ENCODE measurements around the gene ALG9. TPM values are rescaled to one million over a fixed set of nuclear protein-coding genes. Genes with fewer than 3 reads are reported as not detected.

The ALG9 gene
- total and polyA plus RNA-seq, 2 of the 4 experiments (the other 2 are of a cell fraction): 20.7 to 35.7 TPM

DNA sequence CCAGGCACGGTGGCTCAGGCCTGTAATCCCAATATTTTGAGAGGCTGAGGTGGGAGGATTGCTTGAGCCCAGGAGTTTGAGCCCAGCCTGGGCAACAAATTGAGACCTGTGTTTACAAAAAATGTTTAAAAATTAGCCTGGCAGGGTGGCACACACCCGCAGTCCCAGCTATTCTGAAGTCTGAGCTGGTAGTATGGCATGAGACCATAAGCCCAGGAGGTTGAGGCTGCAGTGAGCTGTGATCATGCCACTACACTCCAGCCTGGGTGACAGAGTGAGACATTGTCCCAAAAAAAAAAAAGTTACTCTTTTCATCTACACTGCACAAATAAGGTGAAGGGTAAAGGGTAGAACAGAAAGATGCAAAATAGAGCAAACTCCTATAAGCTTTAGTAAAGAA is 82.9 kb downstream of the ALG9 start:
- no TSS peak for BruUV-seq (replicated peaks)
- H3K56ac ChIP-seq (ENCODE audit: extremely low read depth, insufficient read depth, low read length): no peak overlapping the region

More for the DNA sequence above, 82.9 kb downstream of the ALG9 start:
- dilution Hi-C loops (cut with HindIII; ENCODE audit: low sequenced_read_pairs, unreplicated experiment) (no loop called here), in situ Hi-C loops (cut with MboI; ENCODE audit: low sequenced_read_pairs) (no loop called here), intact Hi-C loops (cut with micrococcal nuclease) (no loop called here)
- ChIA-PET POLR2A (ENCODE audit: unreplicated experiment) (no interaction called here), CTCF (interaction anchor here (0.6 kb wide), 1 partner anchor 20 kb away, joined by 5 read pairs; no protein-coding TSS in a partner anchor)
- Histone ChIP-seq H3K14ac (replicated peaks; ENCODE audit: low read depth, low read length) (no peak overlapping the region), H2BK5ac (ENCODE audit: low read depth, low read length, poor library complexity, severe bottlenecking) (no peak overlapping the region), H3K4me2 (ENCODE audit: low read depth, low read length) (no peak overlapping the region), H3K4me3 (ENCODE audit: insufficient read depth, low read depth, low read length) (no peak overlapping the region), H3K79me1 (ENCODE audit: low read depth in 1 of 2, low read length in 2 of 2) (peaks cover 0 to 3% of the 10 kb centered on the region in 2 experiments; a peak in 2 of 4 replicates), H3K9me1 (ENCODE audit: insufficient read depth, low read length) (no peaks in the 10 kb centered on the region), H4K20me1 (ENCODE audit: insufficient read depth, low read length) (no peaks in the 10 kb centered on the region), H3K4me1 (ENCODE audit: control insufficient read depth, insufficient read depth, low read length) (no peaks in the 10 kb centered on the region), H2AFZ (replicated peaks; ENCODE audit: low read length, poor library complexity) (no peak overlapping the region), H3K4ac (ENCODE audit: low read depth, low read length) (no peak overlapping the region), H3K18ac (ENCODE audit: low read depth, low read length) (no peak overlapping the region), H2BK120ac (ENCODE audit: low read depth, low read length) (no peak overlapping the region), H2BK20ac (ENCODE audit: low read depth, low read length) (no peak overlapping the region), H3K9me3 (ENCODE audit: control insufficient read depth, insufficient read depth, low read length) (no peaks in the 10 kb centered on the region), H4K91ac (ENCODE audit: insufficient read depth, low read depth, low read length) (no peak overlapping the region), H3K27me3 (ENCODE audit: control insufficient read depth, insufficient read depth, low read length) (no peaks in the 10 kb centered on the region), H3K23ac (ENCODE audit: low read depth, low read length) (no peak overlapping the region), H3K27ac (ENCODE audit: insufficient read depth, low read length) (no peak overlapping the region), H3K9ac (ENCODE audit: low read depth, low read length) (no peak overlapping the region), H2AK5ac (ENCODE audit: low read depth, low read length) (no peak overlapping the region), H4K8ac (ENCODE audit: low read depth in 2 of 2, low read length in 2 of 2) (no peak overlapping the region), H2BK15ac (ENCODE audit: low read depth, low read length) (no peak overlapping the region), H2AK9ac (replicated peaks; ENCODE audit: low read depth, low read length, poor library complexity) (no peak overlapping the region), H4K5ac (ENCODE audit: low read depth, low read length) (no peak overlapping the region), H3K36me3 (ENCODE audit: control insufficient read depth, insufficient read depth, low read length) (peaks cover 12% of the 10 kb centered on the region)
- no peak for ATAC-seq (ENCODE audit: low read depth)
- no peak for DNase-seq
- 83% methylated on average over 1 of the region's 2 CpGs; no CpG with 5 or more reads in 1 of the 2 experiments for WGBS, 2 experiments (ENCODE audit: extremely low coverage in 2 of 2, insufficient read length in 1 of 2)
- TF ChIP-seq CHD1 (IDR thresholded peaks at IDR 0.05; ENCODE audit: low read depth, low read length) (no peak), CTCF (conservative IDR thresholded peaks at IDR 0.05; ENCODE audit: low read depth, low read length) (no peak), MAZ (IDR thresholded peaks at IDR 0.05; ENCODE audit: borderline replicate concordance, low read depth, low read length) (no peak), FOS (IDR thresholded peaks at IDR 0.05; ENCODE audit: low read depth, low read length) (no peak), SMC3 (IDR thresholded peaks at IDR 0.05; ENCODE audit: low read depth, low read length) (no peak), POLR2A (IDR thresholded peaks at IDR 0.05; ENCODE audit: low read depth, low read length) (no peak), NFE2L2 (IDR thresholded peaks at IDR 0.05; ENCODE audit: low read depth, low read length) (no peak), MXI1 (IDR thresholded peaks at IDR 0.05; ENCODE audit: borderline replicate concordance, low read depth, low read length) (no peak), RFX5 (IDR thresholded peaks at IDR 0.05; ENCODE audit: low read depth, low read length) (no peak), USF2 (IDR thresholded peaks at IDR 0.05; ENCODE audit: low read depth, low read length) (no peak), BHLHE40 (IDR thresholded peaks at IDR 0.05; ENCODE audit: low read depth, low read length) (no peak), RCOR1 (IDR thresholded peaks at IDR 0.05; ENCODE audit: insufficient replicate concordance, low read length) (no peak)
- TF ChIP-seq, protein P1, sequence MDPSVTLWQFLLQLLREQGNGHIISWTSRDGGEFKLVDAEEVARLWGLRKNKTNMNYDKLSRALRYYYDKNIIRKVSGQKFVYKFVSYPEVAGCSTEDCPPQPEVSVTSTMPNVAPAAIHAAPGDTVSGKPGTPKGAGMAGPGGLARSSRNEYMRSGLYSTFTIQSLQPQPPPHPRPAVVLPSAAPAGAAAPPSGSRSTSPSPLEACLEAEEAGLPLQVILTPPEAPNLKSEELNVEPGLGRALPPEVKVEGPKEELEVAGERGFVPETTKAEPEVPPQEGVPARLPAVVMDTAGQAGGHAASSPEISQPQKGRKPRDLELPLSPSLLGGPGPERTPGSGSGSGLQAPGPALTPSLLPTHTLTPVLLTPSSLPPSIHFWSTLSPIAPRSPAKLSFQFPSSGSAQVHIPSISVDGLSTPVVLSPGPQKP (IDR thresholded peaks at IDR 0.05; ENCODE audit: borderline replicate concordance, low read depth, low read length): no peak
